Measurements from ENCODE around the gene ST3GAL4. TPM values are rescaled to one million over a fixed set of nuclear protein-coding genes. Genes with fewer than 3 reads are reported as not detected.

ST3GAL4 gene
- total RNA-seq, 1 donor from 2014 or later, result 0.71 TPM

GRCh38 chr11:126335463-126335760 lies 20.1 kb upstream of the ST3GAL4 start:
- no peak for TF ChIP-seq CTCF (IDR thresholded peaks at IDR 0.05)
- DNase-seq (no peak), ATAC-seq (ENCODE audit: low read depth) (no peak)
- Mint-ChIP-seq H3K36me3 (ENCODE audit: low read depth) (peaks cover 78% of the 10 kb centered on the region), H3K4me1 (peaks cover 5% of the 10 kb centered on the region), H3K4me3 (no peak overlapping the region), H3K27me3 (no peaks in the 10 kb centered on the region), H3K27ac (no peak overlapping the region), H3K9me3 (no peaks in the 10 kb centered on the region)
- intact Hi-C loops (cut with micrococcal nuclease), result no loop called here
- ChIA-PET POLR2A (no interaction called here), CTCF (no interaction called here)

GRCh38 chr11:126336138-126336541 lies 19.3 kb upstream of the ST3GAL4 start:
- CTCF ChIA-PET, result no interaction called here
- Mint-ChIP-seq H3K36me3 (ENCODE audit: low read depth) (peaks cover 82% of the 10 kb centered on the region), H3K4me3 (no peak overlapping the region), H3K9me3 (no peaks in the 10 kb centered on the region), H3K27me3 (no peaks in the 10 kb centered on the region), H3K4me1 (peaks cover 5% of the 10 kb centered on the region), H3K27ac (no peak overlapping the region)
- POLR2A ChIA-PET, result no interaction called here
- DNase-seq (no peak), ATAC-seq (ENCODE audit: low read depth) (no peak)
- TF ChIP-seq CTCF (IDR thresholded peaks at IDR 0.05), result no peak
- intact Hi-C loops (cut with micrococcal nuclease), result no loop called here

GRCh38 chr11:126336671-126337101 lies 18.8 kb upstream of the ST3GAL4 start:
- Mint-ChIP-seq H3K27me3 (no peaks in the 10 kb centered on the region), H3K36me3 (ENCODE audit: low read depth) (peaks cover 82% of the 10 kb centered on the region), H3K4me3 (no peak overlapping the region), H3K27ac (no peak overlapping the region), H3K4me1 (peaks cover 5% of the 10 kb centered on the region), H3K9me3 (no peaks in the 10 kb centered on the region)
- DNase-seq (no peak), ATAC-seq (ENCODE audit: low read depth) (no peak)
- intact Hi-C loops (cut with micrococcal nuclease), result no loop called here
- TF ChIP-seq CTCF (IDR thresholded peaks at IDR 0.05), result no peak
- POLR2A ChIA-PET, result no interaction called here
- CTCF ChIA-PET, result no interaction called here

- Mint-ChIP-seq H3K9me3 (no peaks in the 10 kb centered on the region), H3K27me3 (no peaks in the 10 kb centered on the region), H3K36me3 (ENCODE audit: low read depth) (peaks cover 82% of the 10 kb centered on the region), H3K4me3 (no peak overlapping the region), H3K4me1 (peaks cover 5% of the 10 kb centered on the region), H3K27ac (no peak overlapping the region)
- ATAC-seq (ENCODE audit: low read depth) (no peak), DNase-seq (no peak)
- POLR2A ChIA-PET, result no interaction called here
- no peak for TF ChIP-seq CTCF (IDR thresholded peaks at IDR 0.05)
- CTCF ChIA-PET, result no interaction called here
- intact Hi-C loops (cut with micrococcal nuclease), result no loop called here
These were observed 18.4 kb upstream of the ST3GAL4 start for GRCh38 chr11:126337126-126337473.

GRCh38 chr11:126337474-126338241 lies 17.8 kb upstream of the ST3GAL4 start:
- intact Hi-C loops (cut with micrococcal nuclease), result no loop called here
- Mint-ChIP-seq H3K4me3 (no peak overlapping the region), H3K4me1 (peaks cover 5% of the 10 kb centered on the region), H3K27me3 (no peaks in the 10 kb centered on the region), H3K9me3 (no peaks in the 10 kb centered on the region), H3K36me3 (ENCODE audit: low read depth) (peaks cover 82% of the 10 kb centered on the region), H3K27ac (no peak overlapping the region)
- ChIA-PET CTCF (no interaction called here), POLR2A (no interaction called here)
- ATAC-seq (ENCODE audit: low read depth) (no peak), DNase-seq (no peak)
- no peak for TF ChIP-seq CTCF (IDR thresholded peaks at IDR 0.05)

Data from activated B cell treated with CpG ODN at 0.5 μM for 24 hours (primary cell).